Prostate gland (tissue), 2 donors: ENCODE results near the gene ABCC2.

ENCODE experiments used
- POLR2A ChIP-seq: fragments of 450-650 bp; IDR thresholded peaks from one replicate; pipeline ENCODE4 v1.6.1; 2016; ENCODE audit warnings: antibody characterized with exemption, mild to moderate bottlenecking
- POLR2AphosphoS5 ChIP-seq: sonication (generic); formaldehyde crosslinking; IDR thresholded peaks from one replicate; pipeline ENCODE4 v1.6.1; 2017; ENCODE audit warnings: antibody characterized with exemption
- TF ChIP-seq, protein P1 (sequence below), 4 experiments: fragments of 200-600 bp in 2 of 4; fragments of 450-650 bp in 2 of 4; sonication (generic) in 2 of 4; IDR thresholded peaks; 1 replicate in 3 of 4; 2 replicates in 1 of 4; pipeline ENCODE4 v1.5.1; 2016 to 2019; ENCODE audit warnings: antibody characterized with exemption in 4 of 4, mild to moderate bottlenecking in 2 of 4, moderate library complexity in 2 of 4

DNA sequence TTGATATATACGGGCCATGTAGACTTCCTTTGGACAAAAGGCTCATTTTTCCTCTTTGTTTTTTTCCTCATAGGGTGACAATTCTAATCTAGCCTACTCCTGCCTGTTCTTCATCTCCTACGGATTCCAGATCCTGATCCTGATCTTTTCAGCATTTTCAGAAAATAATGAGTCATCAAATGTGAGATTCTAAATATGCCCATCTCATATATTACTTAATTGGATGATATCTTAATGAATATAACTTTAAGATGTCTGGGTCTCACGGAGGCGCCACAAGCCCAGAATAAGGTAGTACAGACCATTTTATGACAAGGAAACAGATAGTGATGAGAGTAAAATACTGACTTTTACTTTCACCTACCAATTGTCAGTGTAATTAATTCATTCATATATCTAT lies 11.4 kb downstream of the ABCC2 start:
- TF ChIP-seq POLR2A: no peak
- TF ChIP-seq, protein P1, sequence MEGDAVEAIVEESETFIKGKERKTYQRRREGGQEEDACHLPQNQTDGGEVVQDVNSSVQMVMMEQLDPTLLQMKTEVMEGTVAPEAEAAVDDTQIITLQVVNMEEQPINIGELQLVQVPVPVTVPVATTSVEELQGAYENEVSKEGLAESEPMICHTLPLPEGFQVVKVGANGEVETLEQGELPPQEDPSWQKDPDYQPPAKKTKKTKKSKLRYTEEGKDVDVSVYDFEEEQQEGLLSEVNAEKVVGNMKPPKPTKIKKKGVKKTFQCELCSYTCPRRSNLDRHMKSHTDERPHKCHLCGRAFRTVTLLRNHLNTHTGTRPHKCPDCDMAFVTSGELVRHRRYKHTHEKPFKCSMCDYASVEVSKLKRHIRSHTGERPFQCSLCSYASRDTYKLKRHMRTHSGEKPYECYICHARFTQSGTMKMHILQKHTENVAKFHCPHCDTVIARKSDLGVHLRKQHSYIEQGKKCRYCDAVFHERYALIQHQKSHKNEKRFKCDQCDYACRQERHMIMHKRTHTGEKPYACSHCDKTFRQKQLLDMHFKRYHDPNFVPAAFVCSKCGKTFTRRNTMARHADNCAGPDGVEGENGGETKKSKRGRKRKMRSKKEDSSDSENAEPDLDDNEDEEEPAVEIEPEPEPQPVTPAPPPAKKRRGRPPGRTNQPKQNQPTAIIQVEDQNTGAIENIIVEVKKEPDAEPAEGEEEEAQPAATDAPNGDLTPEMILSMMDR (IDR thresholded peaks at IDR 0.05): no peak
- no peak for TF ChIP-seq POLR2AphosphoS5
